ENCODE results near the gene ZNF439. TPM values are rescaled to one million over a fixed set of nuclear protein-coding genes. Genes with fewer than 3 reads are reported as not detected.
A peak's percentile ranks its signal among the peaks of the same experiment; 100 is the strongest.
"Not testable (repeated sequence)": the region's sequence is repeated elsewhere in the genome, so short reads cannot be mapped to it uniquely, and the experiment has no call there.

Gene ZNF439
- total RNA-seq, 2 experiments from 2014 or later: 10.4 to 11.4 TPM

- H3K4me3 Mint-ChIP-seq: no peak overlapping the region
- ChIA-PET POLR2A (no interaction called here), CTCF (interaction anchor here (0.6 kb wide), 1 partner anchor 91 kb away, joined by 4 read pairs; no protein-coding TSS in a partner anchor)
- H3K27ac Mint-ChIP-seq: no peak overlapping the region
- intact Hi-C loops (cut with DNase I, micrococcal nuclease): no loop called here
- H3K9me3 Mint-ChIP-seq (ENCODE audit: low read depth): peaks cover 29% of the 10 kb centered on the region
- H3K4me1 Mint-ChIP-seq: no peaks in the 10 kb centered on the region
- peaks cover 31% of the 10 kb centered on the region for H3K36me3 Mint-ChIP-seq (ENCODE audit: low read depth)
- no peak for DNase-seq
- ATAC-seq: no peak
- H3K27me3 Mint-ChIP-seq: no peaks in the 10 kb centered on the region
These were observed 24.1 kb downstream of the ZNF439 start for GRCh38 chr19:11872624-11873023.

GRCh38 chr19:11873762-11874161, 25.2 kb downstream of the ZNF439 start:
- ATAC-seq: no peak
- no peak for DNase-seq
- CTCF ChIA-PET: interaction anchor here (0.8 kb wide), 1 partner anchor 175 kb away, joined by 3 read pairs; no protein-coding TSS in a partner anchor
- intact Hi-C loops (cut with DNase I, micrococcal nuclease): no loop called here
- Mint-ChIP-seq H3K9me3 (ENCODE audit: low read depth) (peaks cover 18% of the 10 kb centered on the region), H3K4me3 (no peak overlapping the region), H3K4me1 (no peaks in the 10 kb centered on the region), H3K27ac (no peak overlapping the region), H3K36me3 (ENCODE audit: low read depth) (peaks cover 20% of the 10 kb centered on the region), H3K27me3 (no peaks in the 10 kb centered on the region)
- POLR2A ChIA-PET: no interaction called here

GRCh38 chr19:11879687-11880266, 31.3 kb downstream of the ZNF439 start:
- ATAC-seq (peak; percentile 87), DNase-seq (peak; percentile 79)
- H3K4me3 Mint-ChIP-seq; H3K4me1 Mint-ChIP-seq; H3K9me3 Mint-ChIP-seq (ENCODE audit: low read depth); POLR2A ChIA-PET; H3K27ac Mint-ChIP-seq; H3K27me3 Mint-ChIP-seq; H3K36me3 Mint-ChIP-seq (ENCODE audit: low read depth): not testable (repeated sequence)
- intact Hi-C loops (cut with DNase I, micrococcal nuclease): loop anchor here (1.0 to 5.0 kb wide), 4 partner anchors 82 to 178 kb away; no protein-coding TSS in a partner anchor
- CTCF ChIA-PET: interaction anchor here (0.7 to 2.9 kb wide), 10 partner anchors 12 to 798 kb away, joined by 3 to 20 read pairs (median 4); partner anchors contain the start of gene ZNF491

- no peak overlapping the region for H3K27ac Mint-ChIP-seq
- DNase-seq (no peak), ATAC-seq (no peak)
- H3K27me3 Mint-ChIP-seq: no peaks in the 10 kb centered on the region
- no peak overlapping the region for H3K4me3 Mint-ChIP-seq
- H3K9me3 Mint-ChIP-seq (ENCODE audit: low read depth): no peaks in the 10 kb centered on the region
- intact Hi-C loops (cut with DNase I, micrococcal nuclease): loop anchor here (1.0 to 5.0 kb wide), 4 partner anchors 83 to 177 kb away; no protein-coding TSS in a partner anchor
- H3K36me3 Mint-ChIP-seq (ENCODE audit: low read depth): no peaks in the 10 kb centered on the region
- ChIA-PET CTCF (interaction anchor here (0.6 to 3.6 kb wide), 12 partner anchors 12 to 885 kb away, joined by 3 to 15 read pairs (median 4); partner anchors contain the start of gene ZNF491), POLR2A (no interaction called here)
- no peaks in the 10 kb centered on the region for H3K4me1 Mint-ChIP-seq
These were observed 32.1 kb downstream of the ZNF439 start for GRCh38 chr19:11880598-11880997.

GRCh38 chr19:11881151-11881800, 32.8 kb downstream of the ZNF439 start:
- intact Hi-C loops (cut with DNase I, micrococcal nuclease): loop anchor here (1.0 to 5.0 kb wide), 7 partner anchors 83 to 260 kb away; no protein-coding TSS in a partner anchor
- ChIA-PET POLR2A (interaction anchor here (0.6 kb wide), 1 partner anchor 82 kb away, joined by 6 read pairs; no protein-coding TSS in a partner anchor), CTCF (interaction anchor here (0.7 to 3.6 kb wide), 10 partner anchors 11 to 399 kb away, joined by 3 to 15 read pairs (median 4); partner anchors contain the start of genes ZNF136 and ZNF491)
- H3K27me3 Mint-ChIP-seq: no peaks in the 10 kb centered on the region
- peak; percentile 77 for ATAC-seq
- no peaks in the 10 kb centered on the region for H3K36me3 Mint-ChIP-seq (ENCODE audit: low read depth)
- H3K9me3 Mint-ChIP-seq (ENCODE audit: low read depth): no peaks in the 10 kb centered on the region
- no peak overlapping the region for H3K4me3 Mint-ChIP-seq
- no peaks in the 10 kb centered on the region for H3K4me1 Mint-ChIP-seq
- no peak overlapping the region for H3K27ac Mint-ChIP-seq
- peak; percentile 75 for DNase-seq

GRCh38 chr19:11882606-11883005, 34.1 kb downstream of the ZNF439 start:
- H3K27ac Mint-ChIP-seq: no peak overlapping the region
- H3K4me3 Mint-ChIP-seq: no peak overlapping the region
- no peaks in the 10 kb centered on the region for H3K36me3 Mint-ChIP-seq (ENCODE audit: low read depth)
- CTCF ChIA-PET: interaction anchor here (0.7 to 3.6 kb wide), 8 partner anchors 10 to 280 kb away, joined by 3 to 17 read pairs (median 4); partner anchors contain the start of genes ZNF136, ZNF20, ZNF491 and ZNF700
- no peaks in the 10 kb centered on the region for H3K9me3 Mint-ChIP-seq (ENCODE audit: low read depth)
- intact Hi-C loops (cut with DNase I, micrococcal nuclease): loop anchor here in 1 of 2 experiments (2.0 to 5.0 kb wide), 2 partner anchors 42 to 175 kb away; partner anchors contain the start of gene ZNF700
- POLR2A ChIA-PET: no interaction called here
- ATAC-seq (no peak), DNase-seq (no peak)
- no peaks in the 10 kb centered on the region for H3K27me3 Mint-ChIP-seq
- peaks cover 3% of the 10 kb centered on the region for H3K4me1 Mint-ChIP-seq

GRCh38 chr19:11887234-11887610, 38.7 kb downstream of the ZNF439 start:
- no peaks in the 10 kb centered on the region for H3K27me3 Mint-ChIP-seq

GRCh38 chr19:11887611-11888531, 39.3 kb downstream of the ZNF439 start, which contains the start of gene ZNF69:
Gene ZNF69 (plus strand): TSS chr19:11887782. CDS start chr19:11887924, 142 bp downstream.
- intact Hi-C loops (cut with DNase I, micrococcal nuclease): loop anchor here in 1 of 2 experiments (1.0 kb wide), 1 partner anchor 36 kb away; no protein-coding TSS in a partner anchor
- POLR2A ChIA-PET: interaction anchor here (0.6 kb wide), 1 partner anchor 275 kb away, joined by 10 read pairs; the partner anchor contains the start of gene ZNF136

More at GRCh38 chr19:11887234-11887610, 38.7 kb downstream of the ZNF439 start:
- ChIA-PET POLR2A (interaction anchor here (0.6 kb wide), 1 partner anchor 276 kb away, joined by 10 read pairs; the partner anchor contains the start of gene ZNF136), CTCF (interaction anchor here (2.4 kb wide), 1 partner anchor 89 kb away, joined by 6 read pairs; the partner anchor contains the start of gene ZNF491)
- Mint-ChIP-seq H3K9me3 (ENCODE audit: low read depth) (no peaks in the 10 kb centered on the region), H3K36me3 (ENCODE audit: low read depth) (no peaks in the 10 kb centered on the region), H3K4me1 (peaks cover 20% of the 10 kb centered on the region), H3K4me3 (peak overlapping the region; percentile 83), H3K27ac (no peak overlapping the region)
- peak; percentile 9 for ATAC-seq
- intact Hi-C loops (cut with DNase I, micrococcal nuclease): loop anchor here in 1 of 2 experiments (1.0 kb wide), 1 partner anchor 37 kb away; no protein-coding TSS in a partner anchor
- no peak for DNase-seq

GRCh38 chr19:11889901-11890300, 41.4 kb downstream of the ZNF439 start:
- intact Hi-C loops (cut with DNase I, micrococcal nuclease); H3K36me3 Mint-ChIP-seq (ENCODE audit: low read depth); H3K27ac Mint-ChIP-seq; DNase-seq; H3K27me3 Mint-ChIP-seq; H3K4me3 Mint-ChIP-seq; H3K9me3 Mint-ChIP-seq (ENCODE audit: low read depth); ATAC-seq; POLR2A ChIA-PET; CTCF ChIA-PET: not testable (repeated sequence)
- peaks cover 20% of the 10 kb centered on the region for H3K4me1 Mint-ChIP-seq

More at GRCh38 chr19:11887611-11888531, 39.3 kb downstream of the ZNF439 start, which contains the start of gene ZNF69:
- peaks cover 20% of the 10 kb centered on the region for H3K4me1 Mint-ChIP-seq
- peak within 1 kb of the TSS; percentile 84 for H3K27ac Mint-ChIP-seq
- peak within 1 kb of the TSS; percentile 83 for H3K4me3 Mint-ChIP-seq
- H3K9me3 Mint-ChIP-seq (ENCODE audit: low read depth): no peaks in the 10 kb centered on the region
- DNase-seq (peak; percentile 78), ATAC-seq (peak; percentile 92)
- CTCF ChIA-PET: interaction anchor here (2.4 kb wide), 1 partner anchor 90 kb away, joined by 6 read pairs; the partner anchor contains the start of gene ZNF491
- H3K27me3 Mint-ChIP-seq: no peaks in the 10 kb centered on the region
- H3K36me3 Mint-ChIP-seq (ENCODE audit: low read depth): no peaks in the 10 kb centered on the region

- DNase-seq (no peak), ATAC-seq (no peak)
- ChIA-PET POLR2A (no interaction called here), CTCF (no interaction called here)
- Mint-ChIP-seq H3K4me1 (peaks cover 20% of the 10 kb centered on the region), H3K27ac (no peak overlapping the region), H3K36me3 (ENCODE audit: low read depth) (peaks cover 13% of the 10 kb centered on the region), H3K27me3 (no peaks in the 10 kb centered on the region), H3K9me3 (ENCODE audit: low read depth) (peaks cover 6% of the 10 kb centered on the region), H3K4me3 (no peak overlapping the region)
- intact Hi-C loops (cut with DNase I, micrococcal nuclease): no loop called here
These were observed 42.1 kb downstream of the ZNF439 start for GRCh38 chr19:11890634-11891033.

All from activated CD4-positive, alpha-beta T cell treated with anti-CD3 and anti-CD28 coated beads for 36 hours (primary cell).